Measurements from ENCODE around the gene MC1R. TPM values are rescaled to one million over a fixed set of nuclear protein-coding genes. Genes with fewer than 3 reads are reported as not detected.

Gene MC1R
- total RNA-seq, 6 experiments from 2014 or later, result 2.1 to 3.2 (median 3.0) TPM

DNA sequence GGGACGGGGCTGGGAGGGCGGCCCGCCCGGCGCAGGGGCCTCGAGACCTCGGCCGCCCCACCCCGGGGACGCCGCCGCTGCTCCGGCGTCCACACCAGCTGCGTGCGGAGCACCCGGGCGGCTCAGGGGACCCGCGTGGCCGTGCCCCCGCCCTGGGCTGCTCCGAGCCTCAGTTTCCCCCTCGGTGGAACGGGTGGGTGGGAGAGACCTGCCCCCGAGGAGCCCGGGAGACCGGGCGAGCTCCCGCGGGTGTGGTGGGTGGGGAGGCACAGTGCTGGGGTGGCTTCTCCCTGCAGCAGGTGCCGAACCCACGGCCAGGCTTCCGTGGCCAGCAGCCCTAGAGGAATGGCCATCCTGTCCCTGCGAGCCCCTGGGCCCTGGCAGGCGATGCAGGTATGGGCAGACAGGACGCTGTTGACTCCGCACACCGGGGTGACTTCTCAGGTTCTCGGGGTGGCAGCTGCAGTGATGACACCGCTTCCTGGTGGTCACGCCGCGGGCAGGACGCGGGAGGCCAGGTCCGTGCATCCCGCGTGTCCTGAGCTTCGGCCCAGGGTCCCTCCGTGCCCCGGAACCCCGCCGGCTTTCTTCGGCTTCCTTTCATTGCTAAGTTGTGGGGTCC, 30.6 kb downstream of the MC1R start:
- TF ChIP-seq, protein P1, sequence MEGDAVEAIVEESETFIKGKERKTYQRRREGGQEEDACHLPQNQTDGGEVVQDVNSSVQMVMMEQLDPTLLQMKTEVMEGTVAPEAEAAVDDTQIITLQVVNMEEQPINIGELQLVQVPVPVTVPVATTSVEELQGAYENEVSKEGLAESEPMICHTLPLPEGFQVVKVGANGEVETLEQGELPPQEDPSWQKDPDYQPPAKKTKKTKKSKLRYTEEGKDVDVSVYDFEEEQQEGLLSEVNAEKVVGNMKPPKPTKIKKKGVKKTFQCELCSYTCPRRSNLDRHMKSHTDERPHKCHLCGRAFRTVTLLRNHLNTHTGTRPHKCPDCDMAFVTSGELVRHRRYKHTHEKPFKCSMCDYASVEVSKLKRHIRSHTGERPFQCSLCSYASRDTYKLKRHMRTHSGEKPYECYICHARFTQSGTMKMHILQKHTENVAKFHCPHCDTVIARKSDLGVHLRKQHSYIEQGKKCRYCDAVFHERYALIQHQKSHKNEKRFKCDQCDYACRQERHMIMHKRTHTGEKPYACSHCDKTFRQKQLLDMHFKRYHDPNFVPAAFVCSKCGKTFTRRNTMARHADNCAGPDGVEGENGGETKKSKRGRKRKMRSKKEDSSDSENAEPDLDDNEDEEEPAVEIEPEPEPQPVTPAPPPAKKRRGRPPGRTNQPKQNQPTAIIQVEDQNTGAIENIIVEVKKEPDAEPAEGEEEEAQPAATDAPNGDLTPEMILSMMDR (IDR thresholded peaks at IDR 0.05), result no peak
- H3K36me3 Mint-ChIP-seq (ENCODE audit: low read depth), result no peaks in the 10 kb centered on the region
- H3K27ac Mint-ChIP-seq, result peak overlapping the region; percentile 16; the same call in 1 of the 2 replicates
- no peaks in the 10 kb centered on the region; the same call in 1 of the 2 replicates for H3K27me3 Mint-ChIP-seq (ENCODE audit: insufficient read depth)
- H3K9me3 Mint-ChIP-seq, result no peaks in the 10 kb centered on the region
- H3K4me3 Mint-ChIP-seq, result peak overlapping the region; percentile 84
- peaks cover 12% of the 10 kb centered on the region for H3K4me1 Mint-ChIP-seq (ENCODE audit: low read depth)
- DNase-seq, result no peak

DNA sequence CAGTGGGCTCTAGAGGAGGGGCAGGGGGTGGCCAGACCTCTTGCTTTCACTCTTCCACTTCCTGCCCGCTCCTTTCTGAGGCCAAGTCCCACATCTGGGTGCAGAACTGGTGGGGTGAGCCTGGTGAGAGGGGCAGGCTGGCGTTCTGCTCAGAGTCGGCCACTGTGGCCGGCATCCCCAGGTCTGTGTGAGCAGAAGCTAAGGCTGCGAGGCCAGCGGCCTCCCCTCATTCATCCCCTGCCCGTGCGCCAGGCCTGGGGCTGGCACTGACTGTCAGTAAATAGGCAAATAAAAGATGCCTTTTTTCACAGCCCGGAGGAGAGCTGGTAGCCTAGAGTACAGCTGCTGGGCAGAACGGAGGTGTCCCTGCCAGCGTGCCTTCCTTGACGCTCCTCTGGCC, 31.1 kb downstream of the MC1R start:
- no peak for DNase-seq
- peak overlapping the region; percentile 16 for H3K27ac Mint-ChIP-seq
- peaks cover 12% of the 10 kb centered on the region for H3K4me1 Mint-ChIP-seq (ENCODE audit: low read depth)
- TF ChIP-seq, protein P1 (IDR thresholded peaks at IDR 0.05), result no peak
- no peaks in the 10 kb centered on the region for H3K9me3 Mint-ChIP-seq
- H3K36me3 Mint-ChIP-seq (ENCODE audit: low read depth), result no peaks in the 10 kb centered on the region
- peak overlapping the region; percentile 84 for H3K4me3 Mint-ChIP-seq
- H3K27me3 Mint-ChIP-seq (ENCODE audit: insufficient read depth), result peaks cover 2% of the 10 kb centered on the region

GRCh38 chr16:89951509-89951908, 32.8 kb downstream of the MC1R start:
- Mint-ChIP-seq H3K36me3 (ENCODE audit: low read depth) (no peaks in the 10 kb centered on the region), H3K4me1 (ENCODE audit: low read depth) (peaks cover 12% of the 10 kb centered on the region), H3K9me3 (no peaks in the 10 kb centered on the region), H3K4me3 (no peak overlapping the region), H3K27me3 (ENCODE audit: insufficient read depth) (peaks cover 2% of the 10 kb centered on the region), H3K27ac (no peak overlapping the region)
- DNase-seq, result no peak
- TF ChIP-seq, protein P1 (IDR thresholded peaks at IDR 0.05), result no peak

DNA sequence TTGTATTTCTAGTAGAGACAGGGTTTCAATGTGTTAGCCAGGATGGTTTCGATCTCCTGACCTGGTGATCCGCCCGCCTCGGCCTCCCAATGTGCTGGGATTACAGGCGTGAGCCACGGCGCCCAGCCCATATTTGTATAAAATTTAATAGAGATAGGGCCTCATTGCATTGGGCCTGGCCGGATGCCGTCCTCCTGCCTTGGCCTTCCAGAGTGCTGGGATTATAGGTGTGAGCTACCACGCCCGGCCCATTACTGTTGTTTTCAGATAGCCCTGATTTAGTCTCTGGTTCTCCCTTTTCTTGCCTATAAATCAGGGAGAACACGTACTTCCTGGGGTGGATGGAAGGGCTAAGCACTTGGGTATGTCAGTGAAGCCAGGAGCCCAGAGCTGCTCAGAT, 33.4 kb downstream of the MC1R start:
- Mint-ChIP-seq H3K4me3 (no peak overlapping the region), H3K27me3 (ENCODE audit: insufficient read depth) (peaks cover 2% of the 10 kb centered on the region), H3K9me3 (no peaks in the 10 kb centered on the region), H3K27ac (no peak overlapping the region), H3K4me1 (ENCODE audit: low read depth) (peaks cover 12% of the 10 kb centered on the region), H3K36me3 (ENCODE audit: low read depth) (peaks cover 3% of the 10 kb centered on the region; the same call in 1 of the 2 replicates)
- no peak for DNase-seq
- TF ChIP-seq, protein P1 (IDR thresholded peaks at IDR 0.05), result no peak

DNA sequence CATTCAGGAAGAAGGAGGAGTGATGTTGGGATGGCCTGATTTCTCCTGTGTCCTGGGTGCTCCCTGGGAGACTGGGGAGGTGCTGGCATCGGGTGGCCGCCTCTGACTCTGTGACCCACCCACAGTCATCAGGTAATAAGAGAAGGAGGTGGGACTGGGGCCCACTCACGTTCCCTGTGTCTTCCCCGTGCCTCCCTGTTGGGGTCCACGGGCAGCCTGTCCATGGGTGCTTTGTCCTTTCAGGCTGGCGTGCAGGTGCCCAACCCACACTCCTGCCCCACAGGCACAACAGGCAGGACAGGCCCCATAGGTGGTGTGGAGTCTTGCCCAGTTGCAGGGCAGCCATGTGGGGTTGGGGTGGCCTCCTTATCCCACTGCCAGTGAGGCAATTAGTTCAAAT, 33.9 kb downstream of the MC1R start:
- no peak overlapping the region for H3K4me3 Mint-ChIP-seq

More for the DNA sequence above, 33.9 kb downstream of the MC1R start:
- Mint-ChIP-seq H3K27ac (no peak overlapping the region), H3K27me3 (ENCODE audit: insufficient read depth) (peaks cover 2% of the 10 kb centered on the region), H3K9me3 (no peaks in the 10 kb centered on the region), H3K36me3 (ENCODE audit: low read depth) (peaks cover 4% of the 10 kb centered on the region; the same call in 1 of the 2 replicates), H3K4me1 (ENCODE audit: low read depth) (peaks cover 10% of the 10 kb centered on the region)
- TF ChIP-seq, protein P1 (IDR thresholded peaks at IDR 0.05), result no peak
- no peak for DNase-seq

All from HFFc6 (cell line).